CD1c-positive myeloid dendritic cell (primary cell): Measurements from ENCODE around the gene LDB3.

Experiments used
- DNase-seq: peaks from one replicate; pipeline ENCODE4 v3.0.0-alpha.2; 2016; ENCODE audit errors: extremely low spot score

Gene LDB3

GRCh38 chr10:86759073-86759672, 90.9 kb downstream of the LDB3 start:
- DNase-seq: no peak

- no peak for DNase-seq
Measured at GRCh38 chr10:86763404-86763803, 95.1 kb downstream of the LDB3 start.

- no peak for DNase-seq
Measured at GRCh38 chr10:86765548-86765947, 97.2 kb downstream of the LDB3 start.

- no peak for DNase-seq
Measured at GRCh38 chr10:86768412-86769062, 100.2 kb downstream of the LDB3 start.

- no peak for DNase-seq
Measured at GRCh38 chr10:86769991-86770390, 101.7 kb downstream of the LDB3 start.

- DNase-seq: no peak
Measured at GRCh38 chr10:86770412-86770960, 102.2 kb downstream of the LDB3 start.

GRCh38 chr10:86773498-86773897, 105.2 kb downstream of the LDB3 start:
- no peak for DNase-seq

GRCh38 chr10:86775056-86775869, 107.0 kb downstream of the LDB3 start:
- no peak for DNase-seq

- DNase-seq: no peak
Measured at GRCh38 chr10:86775870-86776180, 107.5 kb downstream of the LDB3 start.

- DNase-seq: no peak
Measured at GRCh38 chr10:86779220-86780017, 111.1 kb downstream of the LDB3 start.

- DNase-seq: no peak
Measured at GRCh38 chr10:86782701-86783418, 114.5 kb downstream of the LDB3 start.

- DNase-seq: no peak
Measured at GRCh38 chr10:86785037-86785436, 116.7 kb downstream of the LDB3 start.
